Loucy (cell line): ENCODE measurements around the gene CBARP.

Experiments used
- CTCF ChIP-seq: fragments of 200-600 bp; sonication (generic); conservative IDR thresholded peaks from 2 replicates; pipeline ENCODE4 v1.5.1; 2014; ENCODE audit warnings: mild to moderate bottlenecking, antibody characterized with exemption, low read length
- EZH2phosphoT487 ChIP-seq: fragments of 200-600 bp; IDR thresholded peaks from 2 replicates; pipeline ENCODE4 v1.6.1; 2018; ENCODE audit warnings: antibody characterized with exemption, mild to moderate bottlenecking, moderate library complexity, borderline replicate concordance

GRCh38 chr19:1228161-1228957 lies 9.4 kb downstream of the CBARP start:
- TF ChIP-seq CTCF (no peak), EZH2phosphoT487 (no peak)
